ENCODE data around the gene FARP1.

GRCh38 chr13:98246538-98247172, 103.8 kb downstream of the FARP1 start:
- TF ChIP-seq CHD2 (IDR thresholded peaks at IDR 0.05; ENCODE audit: borderline replicate concordance, low read depth, low read length) = no peak
- TF ChIP-seq YY1 (IDR thresholded peaks at IDR 0.05; ENCODE audit: low read depth, low read length) = no peak
- no peak for TF ChIP-seq POLR2A (IDR thresholded peaks at IDR 0.05; ENCODE audit: low read depth, low read length)
- no peak for TF ChIP-seq FOS (IDR thresholded peaks at IDR 0.05; ENCODE audit: borderline replicate concordance, extremely low read depth, insufficient read length)
- no peak for TF ChIP-seq ESRRA (IDR thresholded peaks at IDR 0.05; ENCODE audit: low read length)
- no peak for TF ChIP-seq CTCF (IDR thresholded peaks at IDR 0.05 in 2 of 3, conservative IDR thresholded peaks at IDR 0.05 in 1 of 3; ENCODE audit: control insufficient read depth in 2 of 3, extremely low read depth in 1 of 3, insufficient read depth in 1 of 3, low read depth in 3 of 3, low read length in 3 of 3)
- TF ChIP-seq TBL1XR1 (IDR thresholded peaks at IDR 0.05; ENCODE audit: low read depth, low read length) = no peak
- TF ChIP-seq ATF3 (IDR thresholded peaks at IDR 0.05; ENCODE audit: borderline replicate concordance, extremely low read depth, low read depth, low read length) = no peak
- TF ChIP-seq EP300 (IDR thresholded peaks at IDR 0.05; ENCODE audit: borderline replicate concordance in 1 of 2, control insufficient read depth in 1 of 2, low read depth in 2 of 2, low read length in 2 of 2) = no peak
